B cell (primary cell): ENCODE measurements around the gene RBM25.

Experiments
- CTCF ChIP-seq: fragments of 200-600 bp; IDR thresholded peaks from one replicate; pipeline ENCODE4 v1.8.0; 2022; ENCODE audit warnings: antibody characterized with exemption, mild to moderate bottlenecking
- EZH2 ChIP-seq: IDR thresholded peaks from 2 replicates; pipeline ENCODE4 v1.6.1; 2012; ENCODE audit warnings: borderline replicate concordance, low read depth, mild to moderate bottlenecking, moderate library complexity, low read length; ENCODE audit not compliant: insufficient read depth, poor library complexity, severe bottlenecking

GRCh38 chr14:73055251-73055650 is 3.1 kb upstream of the RBM25 start:
- TF ChIP-seq CTCF (no peak), EZH2 (no peak)
